Neural progenitor cell (in vitro differentiated cells): ENCODE measurements around the gene THOC5.

Source experiments
- EZH2 ChIP-seq: fragments of 200-600 bp; sonication (generic); IDR thresholded peaks from 2 replicates; pipeline ENCODE4 v1.6.1; 2017; ENCODE audit warnings: antibody characterized with exemption, mild to moderate bottlenecking, moderate library complexity
- EZH2phosphoT487 ChIP-seq: fragments of 200-600 bp; sonication (generic); IDR thresholded peaks from 2 replicates; pipeline ENCODE4 v1.6.1; 2017; ENCODE audit warnings: antibody characterized with exemption
- TF ChIP-seq, protein P1 (sequence below): fragments of 200-600 bp; sonication (generic); IDR thresholded peaks from 2 replicates; pipeline ENCODE4 v1.5.1; 2017; ENCODE audit warnings: antibody characterized with exemption, mild to moderate bottlenecking

- TF ChIP-seq, protein P1, sequence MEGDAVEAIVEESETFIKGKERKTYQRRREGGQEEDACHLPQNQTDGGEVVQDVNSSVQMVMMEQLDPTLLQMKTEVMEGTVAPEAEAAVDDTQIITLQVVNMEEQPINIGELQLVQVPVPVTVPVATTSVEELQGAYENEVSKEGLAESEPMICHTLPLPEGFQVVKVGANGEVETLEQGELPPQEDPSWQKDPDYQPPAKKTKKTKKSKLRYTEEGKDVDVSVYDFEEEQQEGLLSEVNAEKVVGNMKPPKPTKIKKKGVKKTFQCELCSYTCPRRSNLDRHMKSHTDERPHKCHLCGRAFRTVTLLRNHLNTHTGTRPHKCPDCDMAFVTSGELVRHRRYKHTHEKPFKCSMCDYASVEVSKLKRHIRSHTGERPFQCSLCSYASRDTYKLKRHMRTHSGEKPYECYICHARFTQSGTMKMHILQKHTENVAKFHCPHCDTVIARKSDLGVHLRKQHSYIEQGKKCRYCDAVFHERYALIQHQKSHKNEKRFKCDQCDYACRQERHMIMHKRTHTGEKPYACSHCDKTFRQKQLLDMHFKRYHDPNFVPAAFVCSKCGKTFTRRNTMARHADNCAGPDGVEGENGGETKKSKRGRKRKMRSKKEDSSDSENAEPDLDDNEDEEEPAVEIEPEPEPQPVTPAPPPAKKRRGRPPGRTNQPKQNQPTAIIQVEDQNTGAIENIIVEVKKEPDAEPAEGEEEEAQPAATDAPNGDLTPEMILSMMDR: no peak
- TF ChIP-seq EZH2phosphoT487: no peak
- TF ChIP-seq EZH2: no peak
Measured at GRCh38 chr22:29483254-29483653, 70.3 kb downstream of the THOC5 start.
